Thoracic aorta (tissue), 2 donors: ENCODE data around the gene SLC15A3. TPM values are rescaled to one million over a fixed set of nuclear protein-coding genes. Genes with fewer than 3 reads are reported as not detected.

ENCODE experiments used
- ATAC-seq: fragments of 150-250 bp; one replicate; pipeline ENCODE4 v1.8.0; 2017; ENCODE audit warnings: low read depth; ENCODE audit not compliant: insufficient number of reproducible peaks, low FRiP score
- DNase-seq: peaks from one replicate; pipeline ENCODE4 v3.0.0-alpha.2; 2020; ENCODE audit warnings: low spot score
- H3K27ac ChIP-seq, 2 donors: fragments of 200-600 bp; sonication (generic); 1 replicate in 1 of 2; 2 replicates in 1 of 2; pipeline ENCODE4 v1.5.1; 2016; ENCODE audit warnings: mild to moderate bottlenecking in 2 of 2, moderate library complexity in 2 of 2
- H3K27me3 ChIP-seq: fragments of 200-600 bp; sonication (generic); replicated peaks from 2 replicates; pipeline ENCODE4 v1.6.0; 2016; ENCODE audit warnings: mild to moderate bottlenecking; ENCODE audit not compliant: insufficient read depth
- H3K36me3 ChIP-seq: fragments of 200-600 bp; sonication (generic); one replicate; pipeline ENCODE4 v1.5.1; 2016
- H3K4me1 ChIP-seq, 2 donors: fragments of 200-600 bp; sonication (generic); 1 replicate in 1 of 2; 2 replicates in 1 of 2; pipeline versions ENCODE4 v1.5.1 to v1.6.0; 2016; ENCODE audit warnings: low read depth in 2 of 2, mild to moderate bottlenecking in 1 of 2; ENCODE audit not compliant: control insufficient read depth in 1 of 2
- H3K4me3 ChIP-seq: fragments of 200-600 bp; sonication (generic); 2 replicates; pipeline ENCODE4 v1.5.1; 2016; ENCODE audit warnings: mild to moderate bottlenecking
- H3K9me3 ChIP-seq: fragments of 200-600 bp; sonication (generic); 2 replicates; pipeline ENCODE4 v1.5.1; 2016
- CTCF ChIP-seq: fragments of 200-600 bp; sonication (generic); IDR thresholded peaks from one replicate; pipeline ENCODE4 v1.5.1; 2019; ENCODE audit warnings: antibody characterized with exemption
- total RNA-seq, 2 donors: library from RNA; depleted of rRNA; stranded (reverse); fragments of >200 nt; gene quantifications; one replicate each; pipeline versions ENCODE4 v1.1.0 to v1.2.3, GENCODE V29; 2016

The SLC15A3 gene
- total RNA-seq, 2 donors from 2014 or later: 27.7 to 29.5 TPM

DNA sequence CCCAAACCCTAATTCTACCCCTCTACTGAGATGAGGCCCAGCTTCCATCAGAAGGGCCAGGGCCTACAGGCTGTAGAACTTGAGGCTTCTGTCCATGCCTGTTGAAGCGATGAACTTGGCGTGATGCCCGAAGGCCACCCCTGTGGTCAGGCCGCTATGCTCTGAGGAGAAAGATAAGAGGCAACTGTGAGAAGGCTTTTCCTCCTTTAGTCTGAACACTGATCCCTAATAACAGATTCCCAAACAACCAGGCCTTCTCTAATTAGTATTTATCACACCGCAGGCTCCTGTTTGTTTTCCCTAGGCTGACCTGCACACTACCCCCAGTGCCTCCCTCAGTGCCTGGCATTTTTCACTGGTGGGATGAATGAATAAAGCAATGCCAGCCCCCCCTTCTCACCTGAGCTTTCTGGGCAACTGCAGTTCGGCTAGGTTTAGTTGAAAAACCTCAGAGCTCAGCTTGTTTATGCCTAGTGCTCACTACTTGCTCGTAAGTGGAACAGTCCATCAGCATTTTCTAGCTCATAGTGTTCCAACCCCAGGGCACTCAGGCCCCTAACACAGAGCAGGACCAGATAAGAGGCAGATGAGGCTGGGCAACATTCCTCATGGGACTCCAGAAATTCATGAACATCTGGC is 60.8 kb downstream of the SLC15A3 start:
- ATAC-seq: no peak
- DNase-seq: no peak
- H3K36me3 ChIP-seq: peaks cover 11% of the 10 kb centered on the region

DNA sequence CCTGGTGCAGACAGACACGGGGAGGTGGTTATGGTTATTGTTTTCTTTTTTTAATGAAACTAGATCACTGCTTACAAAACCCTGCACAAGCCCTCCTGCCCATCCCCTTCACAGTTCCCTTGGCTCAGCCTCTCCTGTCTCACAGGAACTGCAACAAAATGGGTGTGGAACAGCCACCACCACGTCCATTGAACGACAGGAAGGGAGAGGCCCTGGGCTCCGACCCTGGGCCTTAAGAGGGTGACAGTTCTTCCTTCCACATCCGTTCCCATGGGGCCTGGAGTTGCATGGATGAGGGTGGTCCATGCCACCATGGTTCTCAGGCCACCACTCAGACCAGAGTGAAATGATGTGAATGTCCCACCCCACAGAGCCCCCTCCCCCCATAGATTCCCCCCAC is 61.3 kb downstream of the SLC15A3 start:
- no peak for TF ChIP-seq CTCF
- no peak for DNase-seq
- H3K4me3 ChIP-seq: no peak overlapping the region

More for the DNA sequence above, 60.8 kb downstream of the SLC15A3 start:
- Histone ChIP-seq H3K4me1 (no peaks in the 10 kb centered on the region), H3K4me3 (no peak overlapping the region), H3K9me3 (no peaks in the 10 kb centered on the region), H3K27ac (no peak overlapping the region), H3K27me3 (no peaks in the 10 kb centered on the region)
- TF ChIP-seq CTCF: no peak

DNA sequence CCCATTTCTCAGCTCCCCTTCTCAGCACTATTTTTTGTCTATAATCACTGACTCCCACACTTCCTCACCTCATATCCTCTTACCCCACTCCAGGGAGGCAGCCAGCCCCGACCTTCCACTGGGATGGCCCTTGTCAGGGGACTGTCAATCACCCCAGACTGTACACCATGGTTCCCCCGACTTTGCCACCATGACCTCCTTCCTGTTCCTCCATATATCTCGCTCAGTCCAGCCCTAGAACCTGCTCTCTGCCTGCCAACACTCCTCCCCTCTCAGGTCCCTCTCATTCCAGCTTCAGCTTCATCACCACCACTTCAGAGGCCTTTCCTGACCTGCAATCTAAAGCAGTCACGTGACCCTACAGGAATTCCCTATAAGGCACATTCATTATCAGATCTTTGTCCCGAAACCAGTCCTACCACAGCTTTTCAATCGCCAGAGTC is 62.1 kb downstream of the SLC15A3 start:
- H3K9me3 ChIP-seq: no peaks in the 10 kb centered on the region
- no peaks in the 10 kb centered on the region for H3K27me3 ChIP-seq
- H3K27ac ChIP-seq: no peak overlapping the region
- no peaks in the 10 kb centered on the region for H3K4me1 ChIP-seq
- H3K36me3 ChIP-seq: peaks cover 8% of the 10 kb centered on the region
- no peak overlapping the region for H3K4me3 ChIP-seq
- ATAC-seq (no peak), DNase-seq (no peak)
- no peak for TF ChIP-seq CTCF

More for the DNA sequence above, 61.3 kb downstream of the SLC15A3 start:
- peaks cover 8% of the 10 kb centered on the region for H3K36me3 ChIP-seq
- H3K27ac ChIP-seq: no peak overlapping the region
- no peaks in the 10 kb centered on the region for H3K9me3 ChIP-seq
- ATAC-seq: no peak
- no peaks in the 10 kb centered on the region for H3K4me1 ChIP-seq
- no peaks in the 10 kb centered on the region for H3K27me3 ChIP-seq

GRCh38 chr11:60887556-60887955 is 64.4 kb downstream of the SLC15A3 start:
- Histone ChIP-seq H3K36me3 (peaks cover 3% of the 10 kb centered on the region), H3K27ac (no peak overlapping the region)
- no peak for ATAC-seq

More at GRCh38 chr11:60887556-60887955, 64.4 kb downstream of the SLC15A3 start:
- Histone ChIP-seq H3K27me3 (no peaks in the 10 kb centered on the region), H3K4me3 (no peak overlapping the region), H3K9me3 (no peaks in the 10 kb centered on the region), H3K4me1 (no peaks in the 10 kb centered on the region)
- no peak for TF ChIP-seq CTCF
- no peak for DNase-seq

Other genes with a start within 250 kb of the SLC15A3 start
- gene MS4A18, start 227.5 kb downstream of the SLC15A3 start, total RNA-seq: not detected
- gene MS4A15, start 195.3 kb downstream of the SLC15A3 start, total RNA-seq: not detected
- gene MS4A10, start 166.8 kb downstream of the SLC15A3 start, total RNA-seq: not detected
- gene CCDC86, start 110.1 kb downstream of the SLC15A3 start, total RNA-seq: 10 to 100 TPM; 13.5 to 23.8 TPM
- gene PTGDR2, start 96.2 kb downstream of the SLC15A3 start, total RNA-seq: under 1 TPM; 0.21 to 0.68 TPM
- not detected for gene ZP1, start 84.6 kb downstream of the SLC15A3 start, total RNA-seq
- 10 to 100 TPM; 42.0 to 52.2 TPM for gene PRPF19, start 45.6 kb downstream of the SLC15A3 start, total RNA-seq
- 100 to 1,000 TPM; 158 to 213 TPM for gene TMEM109, start 38.0 kb downstream of the SLC15A3 start, total RNA-seq
- gene TMEM132A, start 27.7 kb downstream of the SLC15A3 start, total RNA-seq: 1 to 10 TPM; 7.7 to 8.4 TPM
- 1 to 10 TPM; 2.2 to 3.3 TPM for gene CD6, start 19.5 kb upstream of the SLC15A3 start, total RNA-seq
- gene CD5, start 150.3 kb upstream of the SLC15A3 start, total RNA-seq: 1 to 10 TPM in 1 of 2 donors, not detected in 1; 1.6 TPM
- gene VPS37C, start 209.2 kb upstream of the SLC15A3 start, total RNA-seq: 10 to 100 TPM; 23.0 to 32.7 TPM